DMS53 treated with DMSO at 0.1 percent for 48 hours (cell line): ENCODE results near the gene BCL3.
"Not testable (repeated sequence)": the region's sequence is repeated elsewhere in the genome, so short reads cannot be mapped to it uniquely, and the experiment has no call there.

Source experiments
- DNase-seq: peaks from one replicate; lab custom pipeline; 2025; ENCODE audit not compliant: unreplicated experiment; lab: John Stamatoyannopoulos, UW

Gene BCL3

DNA sequence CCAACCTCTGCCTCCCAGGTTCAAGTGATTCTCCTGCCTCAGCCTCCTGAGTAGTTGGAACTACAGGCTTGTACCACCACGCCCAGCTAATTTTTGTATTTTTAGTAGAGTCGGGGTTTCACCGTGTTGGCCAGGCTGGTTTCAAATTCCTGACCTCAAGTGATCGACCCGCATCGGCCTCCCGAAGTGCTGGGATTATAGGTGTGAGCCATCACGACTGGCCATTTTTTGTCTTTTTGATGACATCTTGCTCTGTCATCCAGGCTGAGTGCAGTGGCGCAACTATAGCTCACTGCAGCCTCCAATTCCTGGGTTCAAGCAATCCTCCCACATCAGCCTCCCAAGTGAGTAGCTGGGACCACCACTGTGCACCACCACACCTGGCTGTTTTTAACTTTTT, 28.1 kb upstream of the BCL3 start:
- DNase-seq: not testable (repeated sequence)

DNA sequence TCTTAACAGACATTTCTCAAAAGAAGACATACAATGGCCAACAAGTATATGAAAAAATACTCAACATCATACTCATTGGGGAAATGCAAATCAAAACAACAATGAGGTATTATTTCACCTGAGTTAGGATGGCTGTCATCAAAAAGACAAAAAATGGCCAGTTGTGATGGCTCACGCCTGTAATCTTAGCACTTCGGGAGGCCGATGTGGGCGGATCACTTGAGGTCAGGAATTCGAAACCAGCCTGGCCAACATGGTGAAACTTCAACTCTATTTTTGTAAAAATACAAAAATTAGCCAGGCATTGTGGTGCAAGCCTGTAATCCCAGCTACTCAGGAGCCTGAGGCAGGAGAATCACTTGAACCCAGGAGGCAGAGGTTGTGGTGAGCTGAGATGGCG, 27.6 kb upstream of the BCL3 start:
- no peak for DNase-seq

DNA sequence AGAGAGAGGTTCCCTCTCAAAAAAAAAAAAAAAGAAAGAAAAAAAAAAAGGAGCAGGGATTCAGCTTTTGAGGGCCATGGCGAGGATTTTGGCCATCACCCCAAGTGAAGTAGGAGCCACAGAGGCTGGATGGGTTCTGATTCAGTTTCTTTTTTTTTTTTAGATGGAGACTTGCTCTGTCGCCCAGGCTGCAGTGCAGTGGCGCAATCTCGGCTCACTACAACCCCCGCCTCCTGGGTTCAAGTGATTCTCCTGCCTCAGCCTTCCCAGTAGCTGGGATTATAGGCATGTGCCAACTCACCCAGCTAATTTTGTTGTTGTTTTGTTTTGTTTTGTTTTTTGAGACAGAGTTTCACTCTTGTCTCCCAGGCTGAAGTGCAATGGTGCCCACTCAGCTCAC, 27.1 kb upstream of the BCL3 start:
- DNase-seq: not testable (repeated sequence)

- no peak for DNase-seq
Observed at GRCh38 chr19:44722131-44723121, 26.1 kb upstream of the BCL3 start.

DNA sequence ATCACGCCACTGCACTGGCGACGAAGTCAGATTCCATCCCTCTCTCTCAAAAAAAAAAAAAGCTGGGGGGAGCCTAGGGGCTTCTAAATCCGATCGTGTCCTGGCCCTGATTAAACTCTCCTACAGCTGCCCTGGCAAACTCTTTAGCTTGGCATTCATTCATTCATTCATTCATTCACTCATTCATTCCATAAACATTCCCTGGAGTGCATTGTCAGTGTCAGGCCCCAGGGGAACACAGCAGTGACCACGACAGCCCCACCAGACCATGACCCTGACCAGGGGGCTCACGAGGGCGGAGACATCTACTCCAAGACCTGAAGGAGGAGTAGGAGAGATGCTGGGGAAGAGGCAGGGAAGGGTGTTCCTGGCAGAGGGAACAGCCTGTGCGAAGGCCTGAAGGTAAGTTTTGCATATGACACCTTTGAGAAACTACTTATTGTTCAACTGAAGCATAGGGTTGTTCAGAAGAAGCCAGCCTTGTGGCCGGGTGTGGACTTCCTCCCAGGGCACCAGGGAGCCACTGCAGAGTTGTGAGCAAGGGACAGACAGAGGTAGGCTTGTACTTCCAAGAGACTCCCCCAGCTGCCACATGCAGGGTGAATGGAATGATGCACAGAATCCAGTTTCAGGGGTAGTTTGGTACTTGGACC, 25.1 kb upstream of the BCL3 start:
- no peak for DNase-seq

DNA sequence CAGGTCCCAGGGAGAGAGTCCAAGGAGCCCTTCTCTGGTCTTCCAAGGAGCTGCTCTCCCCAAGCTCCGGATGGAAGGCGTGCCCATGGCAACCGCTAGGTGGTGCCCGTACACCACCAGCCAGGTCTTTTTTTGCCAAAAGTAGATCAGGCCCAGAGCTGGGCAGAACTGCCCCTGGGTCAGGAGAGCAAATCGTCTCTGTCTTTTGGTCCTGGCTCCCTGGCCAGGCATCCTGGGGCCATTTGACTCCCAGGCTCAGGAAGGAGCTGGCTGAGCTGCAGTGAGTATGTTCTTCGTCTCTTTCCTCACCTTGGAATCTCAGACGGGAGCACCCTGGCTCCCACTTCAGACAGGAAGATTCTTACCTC, 24.6 kb upstream of the BCL3 start:
- peak; percentile 68 for DNase-seq

DNA sequence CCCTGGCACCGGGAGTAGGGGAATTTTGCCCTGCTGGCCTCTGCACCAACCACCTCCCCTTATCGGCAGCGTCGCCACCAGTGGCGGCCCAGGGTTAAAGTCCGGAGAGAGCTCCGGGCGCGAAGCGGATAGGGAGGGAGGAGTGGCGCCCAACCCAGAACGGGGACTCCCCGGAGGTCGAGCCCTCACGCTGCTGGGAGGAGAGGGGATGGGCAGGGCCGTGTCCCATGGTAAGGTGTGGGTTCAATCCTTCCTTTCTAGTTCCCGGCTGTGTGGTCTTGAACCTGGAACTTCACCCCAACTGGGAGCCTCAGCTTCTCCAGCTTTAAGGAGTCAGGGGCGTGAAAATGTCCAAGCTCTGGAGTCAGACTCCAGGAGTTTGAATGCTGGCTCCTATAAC, 23.3 kb upstream of the BCL3 start:
- DNase-seq: no peak

DNA sequence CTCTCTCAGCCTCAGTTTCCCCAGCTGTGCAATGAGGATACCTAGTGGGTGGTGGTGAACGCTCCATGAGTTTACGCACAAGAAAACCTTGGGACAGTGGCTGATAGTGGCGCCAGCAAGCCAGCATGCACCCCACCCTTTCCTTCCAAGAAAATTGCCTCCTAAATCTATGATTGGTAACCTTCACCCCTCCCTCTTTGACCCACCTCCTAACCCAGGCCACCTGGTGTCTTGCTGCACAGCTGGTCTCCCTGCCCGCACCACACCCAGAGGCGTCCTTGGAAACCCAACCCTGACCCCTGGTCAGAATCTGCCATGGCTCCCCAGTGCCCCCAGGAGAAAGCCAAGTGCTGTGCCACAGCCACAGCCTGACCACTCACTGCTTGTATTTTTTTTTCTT, 22.8 kb upstream of the BCL3 start:
- DNase-seq: no peak

GRCh38 chr19:44726465-44726864, 22.0 kb upstream of the BCL3 start:
- DNase-seq: no peak

DNA sequence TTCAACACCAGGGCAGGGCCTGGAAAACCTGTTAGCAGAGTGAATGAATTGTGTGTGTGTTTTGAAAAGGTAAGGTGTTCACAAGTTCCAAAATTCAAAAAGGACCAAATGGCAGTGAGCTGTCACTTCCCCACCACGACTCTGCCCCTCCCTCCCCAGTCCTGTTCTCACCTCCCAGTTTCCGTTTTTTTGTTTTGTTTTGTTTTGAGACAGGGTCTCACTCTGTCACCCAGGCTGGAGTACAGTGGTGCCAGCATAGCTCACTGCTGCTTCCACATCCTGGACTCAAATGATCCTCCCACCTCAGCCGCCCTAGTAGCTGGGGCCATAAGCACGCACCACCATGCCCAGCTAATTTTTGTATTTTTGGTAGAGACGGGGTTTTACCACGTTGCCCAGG, 20.3 kb upstream of the BCL3 start:
- DNase-seq: no peak

- no peak for DNase-seq
Observed at GRCh38 chr19:44729516-44730033, 18.9 kb upstream of the BCL3 start.

DNA sequence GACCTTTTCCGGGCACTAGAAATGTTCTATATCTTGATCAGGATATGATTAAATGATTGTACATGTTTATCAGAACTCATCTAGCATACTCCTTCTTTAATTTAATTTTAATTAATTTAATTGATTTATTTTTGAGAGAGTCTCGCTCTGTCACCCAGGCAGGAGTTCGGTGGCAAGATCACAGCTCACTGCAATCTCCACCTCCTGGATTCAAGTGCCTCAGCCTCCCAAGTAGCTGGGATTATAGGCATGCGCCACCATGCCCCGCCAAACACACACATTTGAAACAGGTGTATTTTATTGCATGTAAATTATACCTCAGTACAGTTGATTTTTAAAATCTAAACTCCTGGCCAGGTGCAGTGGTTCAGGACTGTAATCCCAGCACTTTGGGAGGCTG, 17.4 kb upstream of the BCL3 start:
- DNase-seq: no peak

DNA sequence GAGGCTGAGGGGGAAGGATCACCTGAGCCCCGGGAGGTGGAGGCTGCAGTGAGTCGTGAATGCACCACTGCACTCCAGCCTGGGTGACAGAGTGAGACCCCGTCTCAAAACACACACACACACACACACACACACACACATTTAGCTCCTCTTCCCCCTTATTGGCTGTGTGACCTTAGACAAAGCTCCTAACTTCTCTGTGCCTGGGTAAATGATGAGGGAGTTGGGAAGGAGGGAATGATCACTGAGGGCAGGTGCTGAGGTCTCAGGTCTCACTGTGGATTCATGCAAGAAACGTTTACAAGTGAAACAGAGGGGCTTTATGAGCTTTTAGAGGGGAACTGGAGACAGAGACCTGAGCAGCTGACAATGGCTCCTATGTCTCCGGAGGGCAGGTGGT, 16.9 kb upstream of the BCL3 start:
- DNase-seq: no peak

GRCh38 chr19:44732235-44733014, 16.1 kb upstream of the BCL3 start:
- no peak for DNase-seq

GRCh38 chr19:44734357-44734756, 14.2 kb upstream of the BCL3 start:
- DNase-seq: no peak

- no peak for DNase-seq
Observed at GRCh38 chr19:44735011-44735410, 13.5 kb upstream of the BCL3 start.

DNA sequence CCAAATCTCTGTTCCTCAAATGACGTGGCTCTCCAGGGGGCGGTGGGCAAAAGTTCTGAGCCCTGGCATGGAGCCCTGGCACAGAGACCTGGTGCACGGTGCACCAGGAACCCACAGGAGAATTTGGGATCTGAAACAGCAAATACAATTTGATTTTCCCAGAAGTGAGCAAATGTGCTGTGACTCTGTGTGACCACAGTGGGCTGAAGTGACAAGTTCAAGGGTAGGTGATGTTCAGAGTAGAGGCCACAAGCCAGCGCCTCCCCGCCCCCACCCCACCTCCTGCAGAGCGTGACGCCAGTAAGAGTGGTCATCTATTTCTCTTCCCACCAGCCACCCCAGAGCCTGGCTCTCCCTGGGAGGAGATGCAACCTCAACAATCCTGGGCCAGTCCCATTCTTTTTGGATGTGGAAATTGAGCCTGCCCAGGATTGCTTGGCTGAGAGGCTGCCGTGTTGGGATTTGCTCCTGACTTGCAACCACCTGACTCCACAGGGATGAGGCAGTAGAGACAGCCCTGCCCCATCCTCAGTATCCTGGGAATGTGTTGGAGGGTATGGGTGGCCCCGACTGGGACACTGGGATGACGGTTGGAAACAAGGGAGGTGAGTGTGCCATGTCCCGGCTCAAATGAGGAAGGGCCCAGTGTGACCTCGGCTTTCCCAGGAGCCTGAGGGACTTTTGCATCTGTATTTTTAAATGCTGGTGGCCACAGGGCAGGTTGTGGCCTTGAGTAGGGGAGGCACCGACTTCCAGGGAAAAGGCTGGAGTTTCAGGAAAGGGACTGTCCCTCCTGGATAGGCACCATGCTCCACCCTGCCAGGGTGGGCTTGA, 11.1 kb upstream of the BCL3 start:
- DNase-seq: no peak

DNA sequence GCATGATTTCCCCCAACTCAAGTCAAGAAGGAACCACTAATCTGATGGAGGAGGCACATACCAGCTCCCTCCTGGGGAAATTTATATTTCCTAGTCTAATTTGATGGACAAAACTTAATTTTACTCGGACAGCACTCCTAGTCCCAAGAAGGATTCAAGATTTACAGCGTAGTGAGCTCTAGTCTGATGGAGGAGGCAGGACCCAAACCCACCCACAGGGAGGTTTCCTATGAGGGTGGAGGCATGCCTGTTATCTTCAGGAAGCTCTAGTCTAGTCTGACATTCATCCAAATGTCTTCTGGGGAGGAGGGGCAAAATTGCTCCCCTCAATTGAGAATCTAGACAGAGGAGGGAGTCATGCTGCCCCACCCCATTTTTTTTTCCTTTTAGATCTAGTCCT, 10.4 kb upstream of the BCL3 start:
- DNase-seq: no peak

GRCh38 chr19:44738603-44739558, 9.6 kb upstream of the BCL3 start:
- DNase-seq: no peak
